Left ventricle myocardium superior (tissue), 1 donor: Measurements from ENCODE around the gene CHD3. TPM values are rescaled to one million over a fixed set of nuclear protein-coding genes. Genes with fewer than 3 reads are reported as not detected.
A peak's percentile ranks its signal among the peaks of the same experiment; 100 is the strongest.
"Not testable (repeated sequence)": the region's sequence is repeated elsewhere in the genome, so short reads cannot be mapped to it uniquely, and the experiment has no call there.

Experiments
- ATAC-seq: fragments of 200-7000 bp; cut with Tn5 transposase; one replicate; pipeline ENCODE4 v1.9.1; 2020; ENCODE audit warnings: mild to moderate bottlenecking, moderate library complexity
- DNase-seq: peaks from one replicate; pipeline ENCODE4 v3.0.0-alpha.2; 2020
- intact Hi-C: fragments of 100-400 bp; cut with micrococcal nuclease; formaldehyde crosslinking; loops from one replicate; pipeline ENCODE4 v1.11.0; 2022
- total RNA-seq: library from RNA; stranded (reverse); fragmentation: NEBNext Ultra II Directional; extraction: Animal tissue kit (Norgen Biotek cat#: 25700); gene quantifications from one replicate; pipeline ENCODE4 v1.2.1, GENCODE V29; 2021
- donor health status: DM: no; HTN: yes; CAD: no; lungs with severe emphysema.

CHD3 gene
- total RNA-seq, 1 donor from 2014 or later: 13.1 TPM

DNA sequence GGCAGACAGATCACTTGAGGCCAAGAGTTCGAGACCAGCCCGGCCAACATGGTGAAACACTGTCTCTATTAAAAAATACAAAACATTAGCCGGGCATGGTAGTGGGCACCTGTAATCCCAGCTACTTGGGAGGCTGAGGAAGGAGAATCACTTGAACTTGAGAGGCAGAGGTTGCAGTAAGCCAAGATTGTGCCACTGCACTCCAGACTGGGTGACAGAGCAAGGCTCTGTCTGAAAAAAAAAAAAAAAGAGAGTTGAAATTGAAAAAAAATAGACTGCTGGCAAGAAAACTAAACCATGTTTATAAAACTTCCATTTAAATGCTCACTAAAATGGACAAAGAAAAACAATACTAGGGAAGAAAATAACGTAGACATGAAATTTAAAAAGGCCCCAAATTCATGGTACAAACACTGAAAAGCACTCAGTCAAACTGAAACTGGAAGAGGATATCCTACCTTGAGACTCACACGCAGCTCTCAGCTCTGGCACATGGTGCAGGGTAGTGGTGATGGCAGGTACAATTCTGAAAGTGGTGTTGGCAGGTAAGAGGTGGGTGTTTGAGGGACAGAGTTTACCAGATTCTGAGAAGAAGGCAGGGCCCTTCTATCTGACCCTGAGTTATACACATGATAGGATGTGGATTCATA, 62.7 kb downstream of the CHD3 start:
- ATAC-seq (no peak), DNase-seq (no peak)
- intact Hi-C loops: no loop called here

- ATAC-seq, DNase-seq, intact Hi-C loops: not testable (repeated sequence)
Measured at GRCh38 chr17:7953266-7953665, 64.7 kb downstream of the CHD3 start.

DNA sequence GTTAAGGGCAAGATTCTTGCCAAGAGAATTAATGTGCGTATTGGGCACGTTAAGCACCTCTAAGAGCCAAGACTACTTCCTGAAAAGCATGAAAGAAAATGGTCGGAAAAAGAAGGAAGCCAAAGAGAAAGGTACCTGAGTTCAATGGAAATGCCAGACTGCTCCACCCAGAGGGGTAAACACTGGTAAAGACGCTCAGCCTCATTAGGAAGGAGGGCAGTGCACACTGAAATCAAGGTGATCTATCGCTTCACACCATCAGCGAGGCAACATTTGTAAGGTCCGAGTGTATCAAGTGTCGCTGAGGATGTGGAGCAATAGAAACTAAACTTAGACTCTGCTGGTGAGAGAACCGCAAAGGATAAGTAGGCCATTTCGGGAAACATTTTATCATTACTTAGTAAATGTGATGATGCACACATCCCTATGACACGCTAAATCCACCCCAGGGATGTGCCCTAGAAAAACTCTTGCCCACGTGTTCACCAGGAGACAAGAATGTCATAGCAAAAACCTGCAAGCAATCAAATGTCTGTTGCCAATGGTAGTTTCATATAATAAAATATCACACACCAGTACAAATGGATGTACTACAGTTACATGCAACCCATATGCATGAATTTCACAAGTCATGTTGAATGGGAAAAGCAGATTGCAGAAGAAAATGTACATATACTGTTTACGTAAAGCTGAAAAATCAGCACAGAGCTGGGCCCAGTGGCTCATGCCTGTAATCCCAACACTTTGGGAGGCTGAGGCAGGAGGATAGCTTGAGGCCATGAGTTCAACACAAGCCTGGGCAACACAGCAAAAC, 67.0 kb downstream of the CHD3 start:
- peak; percentile 79 for ATAC-seq
- no peak for DNase-seq
- intact Hi-C loops: no loop called here

- intact Hi-C loops: no loop called here
- ATAC-seq: peak; percentile 97
- peak; percentile 83 for DNase-seq
Measured at GRCh38 chr17:7956228-7956965, 67.8 kb downstream of the CHD3 start.

DNA sequence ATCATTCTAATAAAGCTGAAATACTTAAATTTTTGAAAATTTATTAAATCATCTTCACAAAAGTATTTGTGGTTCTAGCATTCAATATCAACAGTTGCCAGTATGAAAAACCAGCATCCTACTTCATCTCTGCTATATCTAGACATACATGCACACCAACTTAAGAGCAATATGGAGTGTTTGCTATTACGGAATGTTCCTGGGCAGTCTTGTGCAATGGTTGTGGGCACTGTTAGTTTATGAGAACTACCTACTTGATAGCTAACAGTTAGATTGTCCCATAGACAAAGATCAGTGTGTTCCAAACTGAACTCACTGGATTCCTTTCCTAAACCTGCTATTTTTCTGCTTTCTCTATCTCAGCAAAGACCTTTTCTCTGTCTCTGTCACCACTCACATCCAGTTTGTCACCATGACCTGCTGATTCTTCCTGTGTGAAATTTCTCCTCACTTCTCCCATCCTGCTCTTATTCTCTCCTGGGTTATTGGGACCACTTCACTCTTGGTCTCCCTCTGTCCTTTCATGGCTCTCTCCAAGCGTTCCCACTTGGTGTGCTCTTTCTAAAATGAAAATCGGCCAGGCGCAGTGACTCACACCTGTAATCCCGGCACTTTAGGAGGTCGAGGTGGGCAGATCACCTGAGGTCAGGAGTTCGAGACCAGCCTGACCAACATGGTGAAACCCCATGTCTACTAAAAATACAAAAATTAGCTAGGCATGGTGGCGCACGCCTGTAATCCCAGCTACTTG, 71.1 kb downstream of the CHD3 start:
- DNase-seq (no peak), ATAC-seq (no peak)
- intact Hi-C loops: no loop called here

DNA sequence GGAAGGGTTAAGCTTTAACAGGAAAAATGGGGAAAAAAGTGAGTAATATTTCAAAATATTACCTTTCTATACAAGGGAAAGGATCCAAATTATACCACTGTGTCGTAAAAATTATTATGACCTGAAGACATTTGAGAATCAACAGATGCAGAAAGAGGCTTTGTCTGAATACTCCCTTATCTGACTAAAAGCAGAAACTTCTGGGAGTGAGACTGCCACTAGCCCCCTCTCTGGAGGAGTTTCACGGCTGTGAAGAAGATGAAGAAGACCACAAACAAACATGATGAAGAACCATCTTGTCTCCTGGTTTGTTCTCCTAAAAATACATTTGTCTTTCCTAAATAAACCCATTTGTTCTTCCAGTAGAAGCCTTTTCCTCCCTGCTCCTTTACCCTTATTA, 72.8 kb downstream of the CHD3 start:
- intact Hi-C loops: no loop called here
- DNase-seq: no peak
- ATAC-seq: no peak

Other genes with a start within 250 kb of the CHD3 start
- 3.2 TPM for gene ATP1B2, start 237.9 kb upstream of the CHD3 start, total RNA-seq
- gene TP53, start 201.3 kb upstream of the CHD3 start, total RNA-seq: 13.7 TPM
- gene WRAP53, start 200.3 kb upstream of the CHD3 start, total RNA-seq: 5.3 TPM
- 0.25 TPM for gene EFNB3, start 183.6 kb upstream of the CHD3 start, total RNA-seq
- 0.05 TPM for gene DNAH2, start 171.0 kb upstream of the CHD3 start, total RNA-seq
- 28.1 TPM for gene KDM6B, start 54.6 kb upstream of the CHD3 start, total RNA-seq
- 32.6 TPM for gene TMEM88, start 33.7 kb upstream of the CHD3 start, total RNA-seq
- 93.2 TPM for gene NAA38, start 31.2 kb upstream of the CHD3 start, total RNA-seq
- 25.6 TPM for gene CYB5D1, start 30.8 kb upstream of the CHD3 start, total RNA-seq
- gene RNF227, start 27.5 kb downstream of the CHD3 start, total RNA-seq: 1.1 TPM
- gene KCNAB3, start 41.1 kb downstream of the CHD3 start, total RNA-seq: 0.52 TPM
- gene TRAPPC1, start 43.2 kb downstream of the CHD3 start, total RNA-seq: 107 TPM
- 10.8 TPM for gene CNTROB, start 43.4 kb downstream of the CHD3 start, total RNA-seq
- not detected for gene GUCY2D, start 113.8 kb downstream of the CHD3 start, total RNA-seq
- not detected for gene ALOX15B, start 150.3 kb downstream of the CHD3 start, total RNA-seq
- gene ALOX12B, start 198.9 kb downstream of the CHD3 start, total RNA-seq: not detected
- gene ALOXE3, start 229.7 kb downstream of the CHD3 start, total RNA-seq: not detected
- not detected for gene HES7, start 235.3 kb downstream of the CHD3 start, total RNA-seq